Stimulated activated CD4-positive, alpha-beta T cell treated with anti-CD3 and anti-CD28 coated beads, Interleukin-15, amount 100 ng/mL, for 48 hours (primary cell): ENCODE results near the gene ABTB2.

Experiments used
- DNase-seq, 2 donors: peaks; one replicate each; pipeline ENCODE4 v3.0.0-alpha.2; 2020; ENCODE audit warnings: low read depth in 2 of 2

Gene ABTB2

DNA sequence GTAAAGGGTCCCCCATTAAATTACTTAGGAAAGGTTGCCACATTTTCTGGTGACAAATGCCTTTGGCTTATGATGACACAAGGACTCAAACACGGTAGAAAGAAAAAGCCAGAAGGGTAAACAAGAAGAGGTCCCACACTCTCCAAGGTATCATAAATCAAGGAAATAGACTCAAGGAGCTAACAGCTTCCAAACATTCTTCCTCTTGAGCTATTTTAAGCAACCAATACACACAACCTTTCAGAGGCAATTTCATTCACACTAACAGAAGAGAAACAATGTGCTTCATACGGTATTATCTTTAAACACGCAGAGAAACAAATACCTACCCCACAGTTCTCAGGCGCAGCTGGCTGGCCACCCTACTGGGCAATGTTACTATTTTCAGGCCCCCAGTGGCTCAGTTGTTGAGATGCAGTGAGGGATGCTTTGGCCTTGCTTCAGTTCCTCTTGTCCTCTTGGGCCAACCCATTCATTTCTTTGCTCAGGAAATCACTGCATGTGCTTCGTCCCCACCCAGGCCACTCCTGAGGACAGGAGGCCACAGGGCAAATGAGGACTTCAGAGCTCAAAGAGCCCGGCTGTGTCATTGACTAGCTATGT is 15.8 kb downstream of the ABTB2 start:
- no peak for DNase-seq

DNA sequence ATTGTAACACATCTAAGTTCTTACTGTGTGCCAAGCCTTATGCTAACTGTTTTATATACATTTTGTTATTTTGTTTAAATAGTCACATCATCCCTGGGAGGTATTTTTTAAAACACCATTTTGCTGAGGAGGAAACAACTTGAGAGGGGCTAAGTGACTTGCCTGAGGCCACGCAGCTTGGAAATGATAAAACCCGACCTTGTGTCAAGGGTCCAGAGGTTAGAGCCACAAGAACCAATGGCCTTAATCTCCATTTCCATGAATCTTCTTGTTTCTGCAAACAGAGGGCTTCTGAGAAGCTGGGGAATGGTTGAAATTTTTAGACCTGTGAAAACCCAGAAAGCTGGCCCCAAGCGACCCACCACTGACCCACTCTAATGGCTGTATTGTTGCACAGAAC is 16.7 kb downstream of the ABTB2 start:
- DNase-seq, result no peak

DNA sequence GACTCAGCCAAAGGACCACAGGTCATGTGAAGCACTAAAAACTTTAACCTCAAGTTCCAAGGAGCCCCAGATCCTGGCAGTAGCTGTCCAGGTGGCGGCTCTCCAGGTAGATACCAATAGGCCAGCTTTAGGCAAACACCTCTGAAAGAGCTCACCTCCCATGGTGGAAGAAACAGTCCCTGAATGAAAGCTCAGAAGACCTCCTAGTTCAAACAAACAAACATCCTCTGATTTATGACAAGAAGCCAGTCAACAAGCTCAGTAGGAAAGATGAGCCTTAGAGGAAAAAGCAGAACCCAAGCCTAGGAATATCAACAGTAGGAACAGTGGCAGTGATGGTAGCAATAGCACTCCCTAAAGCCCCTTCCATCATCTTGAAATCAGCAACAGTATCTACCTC is 17.2 kb downstream of the ABTB2 start:
- no peak for DNase-seq

DNA sequence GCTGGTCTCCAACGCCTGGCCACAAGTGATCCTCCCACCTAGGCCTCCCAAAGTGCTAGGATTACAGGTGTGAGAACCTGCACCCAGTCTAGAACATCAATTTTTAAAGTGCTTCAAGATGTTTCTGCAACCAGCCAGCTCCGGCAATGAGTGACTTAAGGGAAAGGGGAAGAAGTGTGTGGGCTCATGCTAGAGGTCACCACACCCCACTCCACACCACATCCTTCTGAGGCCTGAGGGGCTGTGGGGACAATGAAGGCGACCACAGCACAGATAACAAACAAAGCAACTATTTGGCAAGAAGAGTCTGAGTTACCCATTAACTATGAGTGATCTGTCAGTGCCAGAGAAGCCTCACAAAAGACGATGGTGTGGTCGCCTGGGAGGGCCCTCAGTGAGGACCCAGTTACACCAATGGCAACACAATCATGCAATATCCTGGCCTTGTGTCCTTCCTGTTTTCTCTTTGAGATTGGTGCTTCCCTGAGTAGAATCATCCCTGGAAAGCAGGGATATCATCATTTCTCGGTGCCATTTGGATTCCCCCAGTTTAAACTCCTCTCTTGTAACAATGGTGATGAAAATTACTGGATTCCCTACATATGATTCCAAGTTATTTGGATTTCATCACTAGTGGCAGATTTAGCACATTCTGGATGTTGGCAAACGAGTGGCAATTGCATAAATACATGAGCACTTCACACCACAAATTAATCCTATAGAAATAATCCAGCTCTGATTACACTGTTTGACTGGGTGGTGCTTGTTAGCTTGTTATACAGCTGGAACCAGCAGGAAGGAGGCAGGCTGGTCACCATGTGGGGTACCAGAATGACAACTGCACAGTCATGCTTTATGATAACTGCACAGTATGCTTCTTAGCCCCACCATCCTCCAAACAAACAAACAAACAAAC is 18.4 kb downstream of the ABTB2 start:
- DNase-seq, result no peak

DNA sequence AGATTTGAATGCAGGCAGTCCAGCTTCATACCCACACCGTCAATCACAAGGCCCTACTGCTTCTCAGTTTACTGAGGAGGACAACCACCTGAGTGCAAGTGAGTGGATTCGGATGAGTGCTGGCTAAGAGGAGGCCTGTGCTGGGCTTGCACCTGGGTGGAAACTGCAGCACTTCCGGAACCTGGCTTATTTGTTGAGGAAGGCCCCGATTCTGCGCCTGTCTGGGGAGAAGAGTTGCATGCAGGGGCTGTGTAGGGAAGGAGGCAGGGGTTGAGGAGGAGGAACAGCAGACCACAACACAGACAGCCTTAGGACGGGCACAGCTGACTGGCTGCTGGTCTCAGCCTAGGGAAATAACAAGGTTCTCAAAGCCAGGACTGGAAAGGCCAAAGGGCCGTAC is 20.8 kb downstream of the ABTB2 start:
- no peak for DNase-seq

DNA sequence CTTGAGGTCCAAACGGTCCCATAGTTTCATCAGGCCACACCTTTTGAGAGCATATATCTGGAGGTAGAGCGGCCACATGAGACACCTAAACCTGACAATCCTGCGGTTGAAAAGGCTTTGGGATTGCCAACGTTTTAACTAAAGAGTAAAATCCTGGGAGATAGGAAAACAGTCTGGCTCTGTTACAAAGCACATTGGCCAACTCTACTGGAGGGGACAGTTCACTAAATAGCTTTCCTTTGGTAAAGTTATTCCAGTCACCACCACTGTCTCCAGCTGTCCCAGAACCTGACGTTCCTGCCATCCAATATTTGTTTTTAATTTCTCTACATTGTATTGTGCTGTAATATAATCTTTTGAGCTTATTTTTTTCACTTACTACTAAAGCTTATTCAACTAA is 22.0 kb downstream of the ABTB2 start:
- no peak for DNase-seq

DNA sequence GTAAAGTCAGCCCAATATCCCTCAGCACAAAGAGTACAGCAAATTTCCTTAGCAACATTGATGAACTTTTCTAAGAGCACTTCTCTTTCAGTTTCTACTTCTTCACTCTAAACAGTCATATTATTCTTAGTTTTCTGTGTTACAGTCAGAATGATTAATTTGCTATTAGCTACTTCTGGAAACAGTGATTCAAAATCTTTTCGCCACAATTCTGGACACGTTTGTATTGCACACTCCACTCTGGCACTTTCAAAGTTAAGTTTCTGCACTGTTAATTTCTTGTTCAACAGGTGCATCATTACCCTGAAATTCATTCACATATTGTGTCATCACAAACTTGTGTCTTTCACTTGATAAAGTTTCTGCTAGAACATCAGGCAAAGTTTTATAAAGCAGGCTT is 22.5 kb downstream of the ABTB2 start:
- DNase-seq, result no peak

DNA sequence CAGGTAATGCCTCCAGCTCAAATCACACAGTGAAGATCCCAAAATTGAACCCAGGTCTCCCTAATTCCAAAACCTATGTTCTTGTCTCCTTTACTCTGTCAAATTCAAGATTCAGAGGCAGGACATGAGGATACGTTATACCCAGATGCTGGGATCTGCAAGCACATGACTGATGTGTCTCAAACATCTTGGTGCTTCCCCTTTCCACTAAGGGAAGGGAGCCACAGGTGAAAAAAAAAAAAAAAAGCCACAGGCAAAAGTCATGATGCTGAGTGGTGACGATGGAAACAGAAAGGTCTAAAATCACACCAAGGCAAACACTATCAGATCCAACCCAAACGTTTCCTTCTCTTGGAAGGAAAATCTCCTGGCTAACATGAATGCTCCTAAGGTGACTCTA is 24.0 kb downstream of the ABTB2 start:
- no peak for DNase-seq

DNA sequence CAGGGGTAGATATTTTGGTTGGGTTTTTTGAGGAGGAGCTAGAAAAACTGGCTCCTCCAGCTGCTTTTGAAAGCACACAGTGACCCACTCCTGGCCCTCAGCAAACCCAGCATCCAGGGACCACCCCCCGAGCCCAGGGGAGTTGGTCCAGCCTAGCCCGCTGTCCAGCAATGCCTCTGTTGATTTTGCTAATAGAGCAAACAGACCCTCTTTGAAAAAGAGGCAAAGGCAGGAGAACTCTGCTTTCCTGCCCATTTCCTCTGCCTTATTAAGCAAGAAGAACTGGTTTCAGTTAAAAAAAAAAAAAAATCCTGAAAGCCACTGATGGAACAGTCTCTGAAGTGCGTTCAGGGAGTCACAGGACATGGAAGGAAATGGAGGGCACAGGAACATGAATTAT is 25.3 kb downstream of the ABTB2 start:
- no peak for DNase-seq

DNA sequence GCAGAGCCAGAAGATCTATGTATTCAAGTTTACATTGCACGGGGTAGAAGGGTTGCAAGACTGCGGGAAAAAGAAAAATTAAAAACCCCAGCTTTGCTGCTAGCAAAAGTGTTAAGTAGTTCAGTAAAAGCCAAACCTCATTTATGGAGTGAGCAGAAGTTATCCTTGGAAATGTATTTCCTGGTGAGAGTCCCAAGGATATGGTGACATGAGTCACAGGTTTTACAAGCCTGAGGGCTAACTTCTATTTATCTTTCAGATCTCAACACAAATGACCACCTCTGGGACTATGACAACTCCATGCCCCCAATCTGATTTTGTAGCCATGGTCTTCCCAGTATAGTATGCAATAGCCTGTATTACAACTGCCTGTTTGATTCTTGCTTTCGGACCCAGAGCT is 26.1 kb downstream of the ABTB2 start:
- no peak for DNase-seq

DNA sequence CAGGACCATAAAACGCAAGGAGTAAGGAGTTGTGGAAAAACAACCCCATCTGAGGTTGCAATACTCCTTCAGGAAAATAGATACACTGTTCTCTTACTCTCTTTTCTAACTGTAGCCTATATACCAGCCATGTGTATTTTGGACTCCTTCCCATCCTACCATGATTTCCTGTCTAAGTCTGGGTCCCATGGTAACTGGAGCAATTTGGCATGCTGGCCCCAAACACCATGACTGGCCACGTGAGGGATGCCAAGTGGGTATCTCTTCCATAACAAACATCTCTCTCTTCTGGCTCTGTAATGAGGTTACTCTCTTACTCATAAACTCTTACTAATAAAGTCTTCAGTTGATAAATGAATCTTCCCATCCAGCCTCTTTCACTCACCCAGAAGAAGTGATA is 26.5 kb downstream of the ABTB2 start:
- no peak for DNase-seq

DNA sequence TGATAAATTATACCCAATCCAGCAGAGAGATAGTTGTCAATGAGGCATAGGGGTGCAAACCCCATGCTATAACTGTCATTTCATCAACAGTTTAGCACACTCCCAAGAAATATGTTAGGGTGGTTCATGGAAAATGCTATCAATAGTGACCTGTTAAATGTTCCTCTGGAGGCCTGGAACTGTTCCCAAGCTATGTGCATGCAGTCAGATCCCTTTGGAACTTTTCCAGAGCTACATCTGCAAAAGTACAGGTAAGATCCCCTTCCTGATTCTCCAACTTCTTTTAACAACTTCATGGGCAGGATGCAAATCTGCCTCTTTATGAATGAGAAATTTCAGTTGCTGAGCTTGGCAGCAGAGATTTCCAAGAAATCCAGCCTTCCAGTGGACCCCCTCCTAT is 27.2 kb downstream of the ABTB2 start:
- no peak for DNase-seq

DNA sequence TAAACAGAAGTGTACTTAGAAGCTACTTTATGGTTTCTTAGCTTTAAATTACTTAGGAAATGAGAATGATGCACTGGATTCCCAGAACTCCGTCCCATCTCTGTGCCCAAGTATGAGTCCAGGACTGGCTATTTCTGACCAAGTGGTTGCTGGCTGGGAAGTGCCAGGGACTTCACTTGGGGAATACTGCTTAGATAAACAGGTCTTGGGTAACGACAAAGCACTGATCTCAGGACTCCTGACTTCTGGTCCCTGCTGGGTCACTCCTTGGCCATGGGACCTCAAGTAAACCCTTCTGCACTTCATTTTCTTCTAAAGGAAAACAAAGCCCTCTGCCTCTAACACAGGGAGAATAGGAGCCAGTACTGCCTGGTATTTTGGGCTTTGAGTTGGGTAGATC is 27.9 kb downstream of the ABTB2 start:
- DNase-seq, result no peak

DNA sequence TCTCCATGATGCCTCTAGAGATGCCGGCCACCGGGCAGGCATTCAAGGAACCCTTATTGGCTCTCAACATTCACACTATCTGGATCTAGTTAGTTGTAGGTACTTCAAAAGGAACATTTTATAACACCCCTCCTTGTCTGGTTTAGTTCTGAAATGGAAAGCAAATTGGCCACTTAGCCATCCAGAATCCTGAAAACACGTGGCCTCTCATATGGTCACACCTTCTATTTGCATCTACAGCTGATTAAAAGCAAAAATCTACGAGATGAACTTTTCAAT is 29.2 kb downstream of the ABTB2 start:
- DNase-seq, result no peak

DNA sequence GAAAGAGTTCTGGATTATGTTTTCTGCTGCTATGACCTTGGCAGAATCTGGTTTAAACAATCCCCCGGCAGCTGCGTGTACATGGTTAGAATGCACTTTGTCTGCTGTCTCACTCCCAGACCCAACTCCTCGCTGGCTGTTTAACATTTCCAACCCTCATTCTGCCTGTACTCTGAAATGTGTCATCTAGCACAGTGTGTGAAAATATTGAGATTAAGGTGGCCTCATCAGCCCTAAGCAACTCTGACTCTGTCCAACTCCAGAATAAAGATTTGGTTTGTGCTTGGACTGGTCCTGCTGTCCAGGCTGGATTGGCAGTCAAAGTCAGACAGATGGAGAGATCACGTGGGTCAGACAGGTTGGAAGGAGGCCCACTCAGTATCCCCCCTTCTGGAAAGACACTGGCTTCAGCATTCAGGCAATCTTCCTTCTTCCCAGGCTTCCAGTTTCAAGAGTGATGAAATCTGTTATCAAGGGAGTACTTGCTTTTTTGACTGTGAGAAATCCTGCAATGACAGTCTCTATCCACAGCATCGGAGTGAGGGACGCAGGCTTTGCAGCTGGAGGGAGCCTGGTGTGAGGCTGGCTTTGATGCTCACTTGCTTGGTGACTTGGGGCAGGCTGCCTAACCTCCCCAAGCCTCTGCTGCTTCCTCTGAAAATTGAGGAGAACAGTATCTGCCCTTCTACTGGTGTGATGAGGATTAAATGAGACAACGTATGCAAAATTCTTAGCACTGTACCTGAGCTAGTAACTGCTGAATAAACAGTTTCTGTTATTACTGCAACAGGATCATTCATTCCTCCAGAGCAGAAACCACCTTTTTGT is 29.8 kb downstream of the ABTB2 start:
- DNase-seq, result no peak

DNA sequence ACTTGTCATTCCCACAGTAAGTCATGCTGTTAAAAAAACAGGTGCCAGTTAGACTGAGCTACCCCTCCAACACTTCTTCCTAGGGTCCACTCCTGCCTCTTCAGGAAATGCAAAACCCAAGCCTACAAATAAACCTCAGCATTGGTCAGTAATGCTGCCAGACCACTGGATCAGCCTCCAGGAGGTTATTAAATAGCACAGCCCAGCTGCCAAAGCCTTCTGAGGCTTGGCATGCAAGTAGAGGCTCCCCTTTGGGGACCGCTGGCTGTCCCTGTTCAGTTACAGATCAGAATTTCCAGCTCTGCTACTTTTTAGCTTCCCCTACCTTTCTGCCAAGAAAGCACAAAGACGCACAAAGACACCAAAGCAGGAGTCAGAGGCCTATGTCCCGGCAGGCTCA is 33.3 kb downstream of the ABTB2 start:
- DNase-seq, result no peak

DNA sequence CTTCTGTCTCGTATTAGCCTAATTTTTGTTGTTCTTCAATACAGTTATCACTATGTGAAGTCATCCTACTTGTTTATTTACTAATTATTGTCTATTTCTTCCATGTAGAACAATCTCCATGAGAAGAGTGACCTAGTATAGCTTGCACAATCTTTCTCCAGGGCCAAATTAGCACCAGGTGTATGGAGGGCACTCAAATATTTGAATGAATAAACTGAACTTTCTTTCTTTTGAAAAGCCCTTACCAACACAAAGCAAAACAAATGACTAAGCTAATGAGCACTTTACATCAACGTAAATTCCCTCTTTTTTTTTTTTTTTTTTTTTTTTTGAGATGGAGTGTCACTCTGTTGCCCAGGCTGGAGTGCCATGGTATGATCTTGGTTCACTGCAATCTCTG is 34.2 kb downstream of the ABTB2 start:
- DNase-seq, result no peak

DNA sequence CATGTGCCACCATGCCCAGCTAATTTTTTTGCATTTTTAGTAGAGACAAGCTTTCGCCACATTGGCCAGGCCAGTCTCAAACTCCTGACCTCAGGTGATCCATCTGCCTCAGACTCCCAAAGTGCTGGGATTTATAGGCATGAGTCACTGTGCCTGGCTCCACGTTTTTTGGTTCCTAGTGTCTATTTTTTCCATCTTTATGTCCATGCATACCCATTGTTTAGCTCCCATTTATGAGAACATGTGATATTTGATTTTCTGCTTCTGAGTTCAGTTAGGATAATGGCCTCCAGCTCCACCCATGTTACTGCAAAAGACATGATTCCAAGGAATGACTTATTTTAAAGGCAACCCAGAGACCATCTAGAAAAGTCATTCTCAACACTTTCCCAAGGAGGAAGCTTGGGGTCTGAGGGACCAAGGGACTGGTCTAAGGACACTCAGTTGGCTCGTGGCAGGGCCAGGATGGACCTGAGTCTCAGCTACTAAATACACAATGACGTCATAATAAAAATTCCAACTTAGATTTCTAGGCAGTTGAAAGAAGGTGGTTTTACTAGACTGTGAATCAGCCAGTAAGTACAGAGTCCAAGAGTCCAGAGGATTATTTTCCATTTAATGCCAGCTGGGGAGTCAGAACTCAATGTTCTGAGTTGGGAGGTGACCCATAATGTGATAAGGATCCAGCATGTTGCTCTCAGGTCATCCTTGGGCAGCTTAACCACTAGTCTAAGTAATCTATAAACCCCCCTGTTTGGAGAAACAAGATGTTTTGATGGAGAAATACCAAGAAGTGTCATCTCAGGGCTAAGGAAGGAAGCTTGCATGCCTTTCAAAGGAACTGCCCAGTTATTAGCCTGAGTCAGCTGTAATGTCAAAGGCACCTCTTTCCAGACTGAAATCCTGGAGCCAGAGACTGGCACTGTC is 39.4 kb downstream of the ABTB2 start:
- no peak for DNase-seq

DNA sequence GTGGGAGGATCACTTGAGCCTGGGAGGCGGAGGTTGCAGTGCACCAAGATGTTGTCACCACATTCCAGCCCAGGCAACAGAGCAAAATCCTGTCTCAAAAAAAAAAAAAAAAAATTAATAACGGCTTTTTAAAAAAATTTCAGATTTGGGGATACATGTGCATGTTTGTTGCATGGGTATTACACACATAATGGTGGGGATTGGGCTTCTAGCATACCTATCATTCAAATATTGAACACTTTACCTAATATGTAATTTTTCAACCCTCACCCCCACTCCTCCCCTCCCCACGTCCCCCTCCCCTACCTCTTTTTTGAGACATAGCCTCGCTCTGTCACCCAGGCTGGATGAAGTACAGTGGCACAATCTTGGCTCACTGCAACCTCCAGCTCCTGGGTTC is 40.1 kb downstream of the ABTB2 start:
- DNase-seq, result no peak

DNA sequence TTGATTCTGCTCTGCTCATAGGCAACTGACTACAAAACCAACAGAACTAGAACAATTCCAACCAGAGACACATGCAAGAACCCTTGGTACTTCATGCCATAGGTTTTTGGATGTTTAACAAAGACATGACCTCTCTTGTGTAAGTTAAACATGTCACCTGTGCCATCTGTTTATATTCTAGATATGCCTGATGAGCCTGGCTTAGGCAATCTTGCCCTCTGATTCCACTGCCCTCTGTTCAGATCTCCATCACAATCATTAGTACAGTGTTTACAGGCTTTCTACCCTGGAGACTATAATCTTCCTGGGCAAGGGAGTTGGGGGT is 40.8 kb downstream of the ABTB2 start:
- no peak for DNase-seq

DNA sequence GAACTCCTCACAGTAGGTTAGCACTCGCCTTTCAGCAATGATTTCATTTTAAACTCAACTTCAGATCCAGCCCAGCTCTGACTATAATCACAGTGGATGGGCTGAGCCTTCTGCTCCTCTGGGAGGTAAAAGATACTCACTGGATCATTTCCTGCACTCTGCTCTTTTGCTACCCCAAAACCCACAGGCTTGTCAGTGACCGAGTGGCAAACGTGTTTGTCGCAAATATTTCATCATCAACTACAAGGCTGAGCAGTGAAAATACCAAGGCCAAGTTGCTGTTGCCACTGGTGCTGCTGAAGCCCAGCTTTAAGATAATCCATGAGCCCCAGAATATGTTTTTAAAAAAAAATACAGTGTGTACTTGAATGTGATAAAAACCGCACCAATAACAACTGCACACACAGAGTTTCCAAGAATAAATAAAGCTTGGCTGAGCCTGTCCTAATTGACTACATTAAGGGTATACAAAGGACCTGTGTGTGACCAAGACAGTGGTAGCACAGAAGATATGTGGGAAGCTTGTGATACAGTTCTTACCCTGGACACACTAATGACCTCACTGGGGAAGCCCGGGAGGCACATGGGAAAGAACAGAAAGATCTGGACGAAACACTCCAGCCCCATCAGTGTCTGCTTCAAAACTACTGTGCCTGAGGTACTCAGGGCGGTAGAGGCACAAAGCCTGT is 41.3 kb downstream of the ABTB2 start:
- DNase-seq, result no peak
